Mesothelial cell of epicardium (in vitro differentiated cells): ENCODE data around the gene CEP164. TPM values are rescaled to one million over a fixed set of nuclear protein-coding genes. Genes with fewer than 3 reads are reported as not detected.

Experiments
- DNase-seq, 2 experiments: peaks; one replicate each; pipeline ENCODE4 v3.0.0; 2021; ENCODE audit warnings: low spot score in 2 of 2; ENCODE audit not compliant: unreplicated experiment in 2 of 2
- H3K27ac Mint-ChIP-seq: 2 replicates; pipeline ENCODE4 v1.8.0; 2021; ENCODE audit warnings: mixed read lengths
- H3K27me3 Mint-ChIP-seq: 2 replicates; pipeline ENCODE4 v1.8.0; 2021; ENCODE audit warnings: low read depth, mixed read lengths
- H3K36me3 Mint-ChIP-seq: 2 replicates; pipeline ENCODE4 v1.8.0; 2021; ENCODE audit warnings: mixed read lengths
- H3K4me1 Mint-ChIP-seq: 2 replicates; pipeline ENCODE4 v1.8.0; 2021; ENCODE audit warnings: mixed read lengths
- H3K4me3 Mint-ChIP-seq: 2 replicates; pipeline ENCODE4 v1.8.0; 2021; ENCODE audit warnings: mild to moderate bottlenecking, moderate library complexity, mixed read lengths
- H3K9me3 Mint-ChIP-seq: 2 replicates; pipeline ENCODE4 v1.8.0; 2021; ENCODE audit warnings: mixed read lengths
- total RNA-seq: library from RNA; stranded (reverse); gene quantifications from 3 replicates; pipeline ENCODE4 v1.2.1, GENCODE V29; 2021
- TF ChIP-seq, protein P1 (sequence below): fragments of 200-600 bp; sonication (generic); IDR thresholded peaks from one replicate; pipeline ENCODE4 v1.5.0; 2021; ENCODE audit warnings: antibody characterized with exemption; ENCODE audit not compliant: unreplicated experiment

CEP164 gene
- total RNA-seq, 1 donor from 2014 or later: 51.1 TPM

DNA sequence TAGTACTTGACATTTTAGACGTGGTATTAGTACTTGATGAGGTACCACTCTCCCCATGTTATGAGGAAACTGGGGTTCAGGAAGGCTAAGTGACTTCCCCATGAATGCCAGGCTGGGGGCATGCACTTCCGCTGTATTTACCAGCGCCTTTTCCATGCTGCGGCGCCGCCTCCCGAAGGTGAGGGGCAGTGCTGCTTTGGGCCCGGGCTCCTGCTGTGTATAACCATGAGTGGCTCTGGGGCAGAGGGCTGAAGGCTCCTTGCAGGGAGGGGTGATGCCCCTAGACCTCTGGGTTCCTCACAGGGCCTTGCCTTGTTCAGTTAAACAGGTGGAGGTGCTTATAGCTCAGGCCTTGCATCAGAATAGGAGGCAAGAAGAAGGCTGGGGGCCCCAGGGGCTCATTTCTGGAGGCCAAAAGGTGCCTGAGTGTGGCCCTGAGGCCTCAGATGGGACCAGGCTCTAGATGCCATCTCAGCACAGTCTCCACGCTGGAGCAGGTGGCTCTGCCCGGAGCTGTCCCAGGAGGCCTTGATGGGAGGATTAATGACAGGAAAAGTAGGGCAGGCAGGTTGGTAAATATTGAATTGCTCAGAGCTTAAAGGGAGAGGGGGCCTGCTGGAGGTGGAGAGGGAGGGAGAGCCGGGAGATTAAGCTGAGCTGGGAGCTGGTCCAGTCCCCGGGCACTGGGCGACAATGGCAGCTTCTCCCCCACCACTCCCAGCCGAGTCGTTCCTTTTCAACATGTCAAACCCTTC lies 129.6 kb downstream of the CEP164 start:
- TF ChIP-seq, protein P1, sequence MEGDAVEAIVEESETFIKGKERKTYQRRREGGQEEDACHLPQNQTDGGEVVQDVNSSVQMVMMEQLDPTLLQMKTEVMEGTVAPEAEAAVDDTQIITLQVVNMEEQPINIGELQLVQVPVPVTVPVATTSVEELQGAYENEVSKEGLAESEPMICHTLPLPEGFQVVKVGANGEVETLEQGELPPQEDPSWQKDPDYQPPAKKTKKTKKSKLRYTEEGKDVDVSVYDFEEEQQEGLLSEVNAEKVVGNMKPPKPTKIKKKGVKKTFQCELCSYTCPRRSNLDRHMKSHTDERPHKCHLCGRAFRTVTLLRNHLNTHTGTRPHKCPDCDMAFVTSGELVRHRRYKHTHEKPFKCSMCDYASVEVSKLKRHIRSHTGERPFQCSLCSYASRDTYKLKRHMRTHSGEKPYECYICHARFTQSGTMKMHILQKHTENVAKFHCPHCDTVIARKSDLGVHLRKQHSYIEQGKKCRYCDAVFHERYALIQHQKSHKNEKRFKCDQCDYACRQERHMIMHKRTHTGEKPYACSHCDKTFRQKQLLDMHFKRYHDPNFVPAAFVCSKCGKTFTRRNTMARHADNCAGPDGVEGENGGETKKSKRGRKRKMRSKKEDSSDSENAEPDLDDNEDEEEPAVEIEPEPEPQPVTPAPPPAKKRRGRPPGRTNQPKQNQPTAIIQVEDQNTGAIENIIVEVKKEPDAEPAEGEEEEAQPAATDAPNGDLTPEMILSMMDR: no peak

DNA sequence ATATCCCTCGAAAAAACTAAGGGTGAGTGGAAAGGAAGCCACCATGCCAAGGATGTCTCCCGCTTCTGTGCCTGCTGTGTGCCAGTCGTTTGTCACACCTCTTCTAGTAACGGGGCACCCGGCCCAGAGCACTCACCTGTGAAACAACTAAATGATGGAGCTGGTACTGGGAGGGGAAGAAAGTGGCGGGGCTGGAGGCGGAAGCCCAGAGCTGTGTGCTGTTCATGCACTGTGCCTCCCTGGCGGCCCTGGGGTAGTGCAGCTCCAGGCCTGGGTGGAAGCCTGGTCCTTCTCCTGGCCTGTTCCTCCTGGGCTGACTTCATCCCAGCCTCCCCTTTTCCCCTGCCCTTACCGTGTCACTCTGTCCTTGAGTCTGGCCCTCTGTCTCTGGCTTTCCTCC lies 130.2 kb downstream of the CEP164 start:
- no peak overlapping the region for H3K4me3 Mint-ChIP-seq
- H3K27ac Mint-ChIP-seq: no peak overlapping the region
- H3K36me3 Mint-ChIP-seq: peaks cover 2% of the 10 kb centered on the region
- no peak for DNase-seq
- H3K27me3 Mint-ChIP-seq: peaks cover 23% of the 10 kb centered on the region
- peaks cover 24% of the 10 kb centered on the region for H3K9me3 Mint-ChIP-seq
- TF ChIP-seq, protein P1: no peak
- H3K4me1 Mint-ChIP-seq: no peaks in the 10 kb centered on the region

More for the DNA sequence above, 129.6 kb downstream of the CEP164 start:
- H3K27me3 Mint-ChIP-seq: peaks cover 18% of the 10 kb centered on the region
- no peak overlapping the region for H3K4me3 Mint-ChIP-seq
- H3K36me3 Mint-ChIP-seq: peaks cover 2% of the 10 kb centered on the region
- DNase-seq: no peak
- H3K27ac Mint-ChIP-seq: no peak overlapping the region
- peaks cover 27% of the 10 kb centered on the region for H3K9me3 Mint-ChIP-seq
- no peaks in the 10 kb centered on the region for H3K4me1 Mint-ChIP-seq

DNA sequence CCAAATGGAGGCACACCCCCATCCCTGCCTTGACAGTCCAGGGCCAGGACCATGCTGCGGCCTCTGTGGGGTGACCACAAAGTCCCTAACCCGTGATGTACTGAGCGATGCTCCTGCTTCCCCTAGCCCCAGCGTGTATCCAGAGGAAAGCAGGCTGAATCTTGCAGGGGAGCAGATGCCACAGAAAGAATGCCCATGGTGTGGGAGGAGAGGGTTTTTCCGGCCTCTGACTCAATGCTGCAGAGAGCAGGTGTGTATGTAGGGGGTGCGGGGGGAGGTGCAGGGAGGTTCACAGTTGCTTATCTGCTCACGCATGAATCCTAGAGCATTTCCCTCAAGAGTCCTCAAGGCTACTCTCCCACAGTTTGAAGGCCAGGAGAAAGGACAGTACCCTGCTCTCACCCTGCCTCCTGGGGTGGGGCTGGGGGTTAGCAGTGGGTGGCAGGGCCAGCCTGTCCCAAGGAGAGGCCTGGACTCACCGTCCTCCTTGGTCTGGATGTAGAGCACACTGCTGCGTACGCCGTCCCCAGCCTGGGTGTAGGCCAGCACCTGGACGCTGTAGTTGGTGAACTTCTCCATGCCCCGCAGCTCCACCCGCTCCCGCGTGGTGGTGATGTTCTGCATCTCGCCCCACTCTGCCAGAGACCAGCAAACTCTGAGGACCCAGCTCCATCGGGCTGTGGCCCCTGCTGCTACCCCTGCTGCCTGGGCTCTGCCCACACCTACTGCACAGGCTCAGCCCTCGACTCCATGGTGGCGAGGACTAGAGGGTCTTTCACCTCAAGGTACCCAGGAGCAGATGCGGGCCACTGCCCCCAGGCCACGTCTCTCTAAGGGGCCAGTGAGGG lies 130.8 kb downstream of the CEP164 start:
- TF ChIP-seq, protein P1: no peak
- peaks cover 18% of the 10 kb centered on the region for H3K9me3 Mint-ChIP-seq
- peaks cover 26% of the 10 kb centered on the region for H3K27me3 Mint-ChIP-seq
- no peak overlapping the region for H3K27ac Mint-ChIP-seq
- peaks cover 2% of the 10 kb centered on the region for H3K36me3 Mint-ChIP-seq
- DNase-seq: no peak
- no peaks in the 10 kb centered on the region for H3K4me1 Mint-ChIP-seq
- H3K4me3 Mint-ChIP-seq: no peak overlapping the region

DNA sequence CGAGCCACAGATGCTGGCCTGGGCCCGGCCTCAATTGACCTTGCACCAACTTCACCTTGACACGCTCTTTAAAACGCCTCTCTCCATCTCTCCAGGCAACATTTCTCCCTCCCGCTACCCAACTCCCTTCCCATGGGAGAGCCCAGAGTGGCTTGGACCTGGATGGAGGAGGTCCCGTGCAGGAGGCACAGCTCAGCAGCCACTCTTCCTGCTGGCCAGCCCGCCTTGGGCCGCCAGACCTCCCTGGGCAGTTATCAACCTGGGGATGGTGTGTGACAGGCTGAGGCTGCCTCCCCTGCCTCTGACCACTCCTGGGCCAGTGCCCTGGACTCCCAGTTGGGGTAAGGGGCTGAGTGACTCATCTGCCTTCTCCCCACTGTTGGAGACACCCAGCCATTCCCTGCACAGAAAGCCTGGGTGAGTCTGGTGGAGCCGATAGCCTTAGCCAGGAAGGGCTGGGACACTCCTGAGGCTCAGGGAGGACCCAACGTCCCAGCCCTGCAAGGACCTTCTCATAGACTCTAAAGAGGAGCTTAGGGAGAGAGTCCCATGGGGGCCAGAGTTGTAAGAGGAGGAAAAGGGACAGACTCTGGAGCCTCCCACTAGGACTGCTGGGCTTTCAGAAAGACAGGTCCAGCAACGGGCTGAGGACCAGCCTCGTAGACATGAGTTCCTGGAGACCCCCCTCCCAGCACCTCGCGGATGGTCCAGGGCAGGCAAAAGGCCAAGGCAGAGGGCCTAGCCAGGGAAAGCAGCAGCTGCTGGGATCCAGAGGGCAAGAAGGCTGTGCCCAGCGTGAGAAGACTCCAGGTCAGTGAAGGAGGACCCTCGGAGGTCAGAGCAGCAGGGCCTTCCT lies 131.7 kb downstream of the CEP164 start:
- H3K4me1 Mint-ChIP-seq: no peaks in the 10 kb centered on the region
- H3K27ac Mint-ChIP-seq: no peak overlapping the region

DNA sequence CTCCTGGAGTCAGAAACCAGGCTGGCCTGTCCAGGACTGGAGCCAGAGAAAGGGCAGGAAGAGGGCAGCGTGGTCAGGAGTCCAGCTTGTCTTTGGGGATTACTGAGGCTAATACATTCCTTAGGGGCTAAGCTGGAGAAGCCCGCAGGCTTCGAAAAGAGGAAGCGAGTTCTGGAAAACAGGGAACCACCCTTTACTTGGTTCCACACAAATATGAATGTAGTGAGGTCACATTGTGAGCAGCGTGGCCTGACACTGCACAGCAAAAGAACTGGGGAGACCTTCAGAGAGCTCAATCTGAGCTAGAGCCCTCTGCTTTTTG lies 132.3 kb downstream of the CEP164 start:
- Mint-ChIP-seq H3K4me3 (no peak overlapping the region), H3K27me3 (peaks cover 32% of the 10 kb centered on the region), H3K4me1 (no peaks in the 10 kb centered on the region), H3K9me3 (peaks cover 4% of the 10 kb centered on the region), H3K36me3 (no peaks in the 10 kb centered on the region), H3K27ac (no peak overlapping the region)
- DNase-seq: no peak
- TF ChIP-seq, protein P1: no peak

More for the DNA sequence above, 131.7 kb downstream of the CEP164 start:
- no peak overlapping the region for H3K4me3 Mint-ChIP-seq
- peaks cover 30% of the 10 kb centered on the region for H3K27me3 Mint-ChIP-seq
- TF ChIP-seq, protein P1: no peak
- no peaks in the 10 kb centered on the region for H3K36me3 Mint-ChIP-seq
- H3K9me3 Mint-ChIP-seq: peaks cover 10% of the 10 kb centered on the region
- DNase-seq: no peak
